H9 (cell line): Measurements from ENCODE around the gene C1orf56. TPM values are rescaled to one million over a fixed set of nuclear protein-coding genes. Genes with fewer than 3 reads are reported as not detected.
A peak's percentile ranks its signal among the peaks of the same experiment; 100 is the strongest.

Experiments
- DNase-seq: peaks from one replicate; pipeline ENCODE4 v3.0.0-alpha.2; 2017
- H2AFZ ChIP-seq: one replicate; pipeline ENCODE4 v1.6.1; 2013; ENCODE audit warnings: mild to moderate bottlenecking, low read length, control low read depth, moderate library complexity
- H2AK5ac ChIP-seq: 2 replicates; pipeline ENCODE4 v1.6.1; 2013; ENCODE audit warnings: low read length, control low read depth, mixed read lengths; ENCODE audit not compliant: insufficient read length
- H2BK120ac ChIP-seq: one replicate; pipeline ENCODE4 v1.6.1; 2013; ENCODE audit warnings: low read depth, mild to moderate bottlenecking, low read length, control low read depth, inconsistent platforms; ENCODE audit not compliant: poor library complexity, severe bottlenecking
- H2BK12ac ChIP-seq: 2 replicates; pipeline ENCODE4 v1.6.1; 2013; ENCODE audit warnings: low read length, control low read depth, mixed read lengths, low read depth; ENCODE audit not compliant: insufficient read length
- H2BK15ac ChIP-seq: 2 replicates; pipeline ENCODE4 v1.6.1; 2013; ENCODE audit warnings: low read depth, low read length, control low read depth
- H2BK20ac ChIP-seq: one replicate; pipeline ENCODE4 v1.6.1; 2013; ENCODE audit warnings: low read depth, mild to moderate bottlenecking, low read length, control low read depth, inconsistent platforms; ENCODE audit not compliant: poor library complexity, severe bottlenecking
- H2BK5ac ChIP-seq: 2 replicates; pipeline ENCODE4 v1.6.1; 2013; ENCODE audit warnings: low read length, control low read depth, mixed read lengths; ENCODE audit not compliant: insufficient read length
- H3K14ac ChIP-seq: 2 replicates; pipeline ENCODE4 v1.6.1; 2013; ENCODE audit warnings: low read length, control low read depth; ENCODE audit not compliant: insufficient read depth
- H3K18ac ChIP-seq: 2 replicates; pipeline ENCODE4 v1.6.1; 2013; ENCODE audit warnings: low read depth, mild to moderate bottlenecking, mixed read lengths, low read length, control low read depth; ENCODE audit not compliant: insufficient read length
- H3K23ac ChIP-seq: 2 replicates; pipeline ENCODE4 v1.6.1; 2013; ENCODE audit warnings: low read length, control low read depth, mixed read lengths, low read depth; ENCODE audit not compliant: insufficient read length
- H3K23me2 ChIP-seq: 2 replicates; pipeline ENCODE4 v1.6.1; 2013; ENCODE audit warnings: low read depth, mild to moderate bottlenecking, mixed read lengths, low read length, control low read depth; ENCODE audit not compliant: insufficient read length, poor library complexity, severe bottlenecking
- H3K27ac ChIP-seq: 2 replicates; pipeline ENCODE4 v1.5.1; 2013; ENCODE audit warnings: low read length, control low read depth, mixed read lengths, low read depth; ENCODE audit not compliant: insufficient read length
- H3K27me3 ChIP-seq: 2 replicates; pipeline ENCODE4 v1.6.1; 2013; ENCODE audit warnings: low read length, control low read depth, inconsistent platforms; ENCODE audit not compliant: insufficient read depth
- H3K4ac ChIP-seq: 2 replicates; pipeline ENCODE4 v1.6.1; 2013; ENCODE audit warnings: low read depth, mild to moderate bottlenecking, control low read depth, inconsistent platforms, low read length, moderate library complexity
- H3K4me1 ChIP-seq: 2 replicates; pipeline ENCODE4 v1.6.1; 2013; ENCODE audit warnings: low read length, control low read depth, inconsistent platforms; ENCODE audit not compliant: insufficient read depth
- H3K4me2 ChIP-seq: 2 replicates; pipeline ENCODE4 v1.6.1; 2013; ENCODE audit warnings: low read length, control low read depth, mixed read lengths; ENCODE audit not compliant: insufficient read length, insufficient read depth
- H3K56ac ChIP-seq: 2 replicates; pipeline ENCODE4 v1.6.1; 2013; ENCODE audit warnings: low read depth, mild to moderate bottlenecking, mixed read lengths, low read length, control low read depth; ENCODE audit not compliant: insufficient read length
- H3K79me1 ChIP-seq: 2 replicates; pipeline ENCODE4 v1.6.1; 2013; ENCODE audit warnings: low read depth, mild to moderate bottlenecking, moderate library complexity, low read length, control low read depth, inconsistent platforms; ENCODE audit not compliant: insufficient read depth, poor library complexity, severe bottlenecking
- H3K79me2 ChIP-seq: 2 replicates; pipeline ENCODE4 v1.6.1; 2013; ENCODE audit warnings: low read length, control low read depth, inconsistent platforms; ENCODE audit not compliant: insufficient read depth
- H3K9ac ChIP-seq: 2 replicates; pipeline ENCODE4 v1.6.1; 2013; ENCODE audit warnings: low read length, control low read depth, mixed read lengths; ENCODE audit not compliant: insufficient read length; ENCODE audit errors: extremely low read depth
- H3K9me3 ChIP-seq: one replicate; pipeline ENCODE4 v1.6.1; 2013; ENCODE audit warnings: low read depth, low read length, inconsistent platforms; ENCODE audit not compliant: control insufficient read depth
- H3T11ph ChIP-seq: one replicate; pipeline ENCODE4 v1.6.1; 2013; ENCODE audit warnings: mild to moderate bottlenecking, low read length, control low read depth, inconsistent platforms
- H4K20me1 ChIP-seq: one replicate; pipeline ENCODE4 v1.6.1; 2013; ENCODE audit not compliant: control insufficient read depth, insufficient read length, insufficient read depth
- H4K5ac ChIP-seq: 2 replicates; pipeline ENCODE4 v1.6.1; 2013; ENCODE audit warnings: low read depth, mild to moderate bottlenecking, mixed read lengths, low read length, control low read depth; ENCODE audit not compliant: insufficient read length
- H4K8ac ChIP-seq: replicated peaks from 2 replicates; pipeline ENCODE4 v1.6.1; 2013; ENCODE audit warnings: low read length, control low read depth, mixed read lengths, low read depth; ENCODE audit not compliant: insufficient read length
- H4K91ac ChIP-seq: 2 replicates; pipeline ENCODE4 v1.6.1; 2013; ENCODE audit warnings: low read depth, mild to moderate bottlenecking, moderate library complexity, mixed read lengths, low read length, control low read depth; ENCODE audit not compliant: insufficient read length
- H3K27ac Mint-ChIP-seq, 3 experiments: 2 replicates in 2 of 3; 3 replicates in 1 of 3; pipeline ENCODE4 v1.8.0; 2020 to 2021; ENCODE audit warnings: mixed read lengths in 3 of 3, mild to moderate bottlenecking in 1 of 3, moderate library complexity in 1 of 3
- H3K27me3 Mint-ChIP-seq: 2 replicates; pipeline ENCODE4 v1.8.0; 2021; ENCODE audit warnings: low read depth, mild to moderate bottlenecking, moderate library complexity, mixed read lengths
- H3K36me3 Mint-ChIP-seq, 3 experiments: 2 replicates in 2 of 3; 3 replicates in 1 of 3; pipeline ENCODE4 v1.8.0; 2020 to 2021; ENCODE audit warnings: low read depth in 3 of 3, mixed read lengths in 3 of 3; ENCODE audit not compliant: insufficient read depth in 1 of 3
- H3K4me1 Mint-ChIP-seq, 2 experiments: 2 replicates each; pipeline ENCODE4 v1.8.0; 2020; ENCODE audit warnings: mixed read lengths in 2 of 2
- H3K4me3 Mint-ChIP-seq, 2 experiments: 2 replicates in 1 of 2; 3 replicates in 1 of 2; pipeline ENCODE4 v1.8.0; 2020 to 2021; ENCODE audit warnings: mild to moderate bottlenecking in 2 of 2, mixed read lengths in 2 of 2, moderate library complexity in 1 of 2
- H3K9me3 Mint-ChIP-seq, 2 experiments: 2 replicates in 1 of 2; 3 replicates in 1 of 2; pipeline ENCODE4 v1.8.0; 2020; ENCODE audit warnings: mild to moderate bottlenecking in 2 of 2, mixed read lengths in 2 of 2, moderate library complexity in 1 of 2
- WGBS: extraction: QIAGEN DNeasy Blood & Tissue Kit; methylation state at CpG from one replicate; pipeline ENCODE4 v1.1.7; 2013; ENCODE audit warnings: missing lambda C conversion rate, low lambda C conversion rate, mixed read lengths; ENCODE audit not compliant: insufficient read length; ENCODE audit errors: extremely low coverage; 5-methylcytosine and 5-hydroxymethylcytosine counted together
- total RNA-seq: library from RNA; stranded (reverse); gene quantifications from 2 replicates; pipeline ENCODE4 v1.2.1, GENCODE V29; 2021
- TF ChIP-seq, protein P1 (sequence below): fragments of 200-600 bp; sonication (generic); conservative IDR thresholded peaks from 3 replicates; pipeline ENCODE4 v1.8.0; 2021; ENCODE audit warnings: antibody characterized with exemption, mild to moderate bottlenecking

The C1orf56 gene
- total RNA-seq, 1 experiment from 2014 or later, result 4.8 TPM

DNA sequence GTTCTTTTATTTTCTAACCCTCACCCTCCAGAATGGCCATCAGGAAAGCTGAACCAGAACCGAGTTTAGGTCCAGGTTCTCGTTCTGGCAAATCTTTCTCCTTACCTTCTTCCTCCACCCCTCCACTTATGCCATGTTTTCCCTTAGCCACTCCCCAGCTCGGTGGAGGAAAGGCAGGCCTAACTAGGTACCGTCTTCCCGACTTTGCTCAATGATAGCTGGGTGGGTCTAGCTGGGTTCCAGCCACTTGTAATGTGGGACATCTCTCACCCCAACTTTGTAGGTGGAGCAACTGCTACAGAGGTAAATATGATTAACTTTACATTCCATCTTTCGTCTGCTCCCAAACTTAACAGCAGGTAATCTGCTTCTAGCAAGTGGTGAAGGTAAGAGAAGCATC lies 10.5 kb upstream of the C1orf56 start:
- Histone ChIP-seq H3K9ac (no peak overlapping the region), H3K14ac (no peak overlapping the region), H3K23me2 (no peaks in the 10 kb centered on the region), H2BK20ac (no peak overlapping the region), H2AK5ac (no peak overlapping the region), H3K27me3 (no peaks in the 10 kb centered on the region), H4K8ac (no peak overlapping the region), H3K56ac (no peak overlapping the region), H2BK120ac (no peak overlapping the region), H2BK5ac (no peak overlapping the region), H3K18ac (no peak overlapping the region), H2BK12ac (no peak overlapping the region), H3K4ac (no peak overlapping the region), H3K23ac (no peak overlapping the region), H4K91ac (no peak overlapping the region), H3K4me2 (no peak overlapping the region), H4K20me1 (no peaks in the 10 kb centered on the region), H4K5ac (no peak overlapping the region), H3K9me3 (no peaks in the 10 kb centered on the region), H3K79me2 (no peaks in the 10 kb centered on the region), H3K27ac (no peak overlapping the region), H2BK15ac (no peak overlapping the region), H3T11ph (no peak overlapping the region), H3K4me1 (no peaks in the 10 kb centered on the region; the same call in 1 of the 2 replicates), H2AFZ (no peak overlapping the region), H3K79me1 (no peaks in the 10 kb centered on the region)
- Mint-ChIP-seq H3K27ac (peak overlapping the region in 2 of 3 experiments; percentile 80 to 90; a peak in 1 of 7 replicates), H3K4me1 (peaks cover 17 to 21% of the 10 kb centered on the region in 2 experiments), H3K36me3 (peaks cover 10 to 22% (median 12%) of the 10 kb centered on the region in 3 experiments; a peak in 6 of 7 replicates), H3K4me3 (no peak overlapping the region), H3K27me3 (no peaks in the 10 kb centered on the region; the same call in 1 of the 2 replicates), H3K9me3 (no peaks in the 10 kb centered on the region)
- WGBS, result no CpG with 5 or more reads among the region's 6 CpGs
- DNase-seq, result no peak
- TF ChIP-seq, protein P1, sequence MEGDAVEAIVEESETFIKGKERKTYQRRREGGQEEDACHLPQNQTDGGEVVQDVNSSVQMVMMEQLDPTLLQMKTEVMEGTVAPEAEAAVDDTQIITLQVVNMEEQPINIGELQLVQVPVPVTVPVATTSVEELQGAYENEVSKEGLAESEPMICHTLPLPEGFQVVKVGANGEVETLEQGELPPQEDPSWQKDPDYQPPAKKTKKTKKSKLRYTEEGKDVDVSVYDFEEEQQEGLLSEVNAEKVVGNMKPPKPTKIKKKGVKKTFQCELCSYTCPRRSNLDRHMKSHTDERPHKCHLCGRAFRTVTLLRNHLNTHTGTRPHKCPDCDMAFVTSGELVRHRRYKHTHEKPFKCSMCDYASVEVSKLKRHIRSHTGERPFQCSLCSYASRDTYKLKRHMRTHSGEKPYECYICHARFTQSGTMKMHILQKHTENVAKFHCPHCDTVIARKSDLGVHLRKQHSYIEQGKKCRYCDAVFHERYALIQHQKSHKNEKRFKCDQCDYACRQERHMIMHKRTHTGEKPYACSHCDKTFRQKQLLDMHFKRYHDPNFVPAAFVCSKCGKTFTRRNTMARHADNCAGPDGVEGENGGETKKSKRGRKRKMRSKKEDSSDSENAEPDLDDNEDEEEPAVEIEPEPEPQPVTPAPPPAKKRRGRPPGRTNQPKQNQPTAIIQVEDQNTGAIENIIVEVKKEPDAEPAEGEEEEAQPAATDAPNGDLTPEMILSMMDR, result no peak
